Fibroblast of villous mesenchyme (primary cell): ENCODE results near the gene USP43. TPM values are rescaled to one million over a fixed set of nuclear protein-coding genes. Genes with fewer than 3 reads are reported as not detected.

Source experiments
- DNase-seq: peaks from one replicate; pipeline ENCODE4 v3.0.0-alpha.2; 2010; ENCODE audit warnings: low read depth
- H3K4me3 ChIP-seq: 2 replicates; pipeline ENCODE4 v1.5.1; 2011; ENCODE audit warnings: low read depth, mild to moderate bottlenecking, low read length
- total RNA-seq: library from RNA; depleted of rRNA; stranded (reverse); fragments of >200 nt; gene quantifications from 2 replicates; pipeline ENCODE4 v1.2.3, GENCODE V29; 2012
- TF ChIP-seq, protein P1 (sequence below): IDR thresholded peaks from 2 replicates; pipeline ENCODE4 v1.5.1; 2012; ENCODE audit warnings: low read depth, mild to moderate bottlenecking, low read length; ENCODE audit not compliant: insufficient read depth

Gene USP43
- total RNA-seq, 1 donor: not detected

DNA sequence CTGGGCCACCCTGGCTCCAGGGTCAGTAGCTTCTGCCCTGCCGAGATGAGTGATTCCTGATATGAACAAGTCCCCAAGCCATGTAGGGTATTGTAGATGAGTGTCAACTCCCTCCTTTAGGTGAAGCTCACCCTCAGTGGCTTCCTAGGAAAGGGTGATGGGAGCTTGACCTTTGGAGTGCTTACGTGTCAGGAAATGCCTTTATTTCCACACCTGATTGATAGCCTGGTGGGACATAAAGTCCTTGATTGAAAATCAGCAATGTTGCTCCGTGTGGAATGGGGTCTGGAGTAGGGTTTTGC lies 58.4 kb downstream of the USP43 start:
- TF ChIP-seq, protein P1, sequence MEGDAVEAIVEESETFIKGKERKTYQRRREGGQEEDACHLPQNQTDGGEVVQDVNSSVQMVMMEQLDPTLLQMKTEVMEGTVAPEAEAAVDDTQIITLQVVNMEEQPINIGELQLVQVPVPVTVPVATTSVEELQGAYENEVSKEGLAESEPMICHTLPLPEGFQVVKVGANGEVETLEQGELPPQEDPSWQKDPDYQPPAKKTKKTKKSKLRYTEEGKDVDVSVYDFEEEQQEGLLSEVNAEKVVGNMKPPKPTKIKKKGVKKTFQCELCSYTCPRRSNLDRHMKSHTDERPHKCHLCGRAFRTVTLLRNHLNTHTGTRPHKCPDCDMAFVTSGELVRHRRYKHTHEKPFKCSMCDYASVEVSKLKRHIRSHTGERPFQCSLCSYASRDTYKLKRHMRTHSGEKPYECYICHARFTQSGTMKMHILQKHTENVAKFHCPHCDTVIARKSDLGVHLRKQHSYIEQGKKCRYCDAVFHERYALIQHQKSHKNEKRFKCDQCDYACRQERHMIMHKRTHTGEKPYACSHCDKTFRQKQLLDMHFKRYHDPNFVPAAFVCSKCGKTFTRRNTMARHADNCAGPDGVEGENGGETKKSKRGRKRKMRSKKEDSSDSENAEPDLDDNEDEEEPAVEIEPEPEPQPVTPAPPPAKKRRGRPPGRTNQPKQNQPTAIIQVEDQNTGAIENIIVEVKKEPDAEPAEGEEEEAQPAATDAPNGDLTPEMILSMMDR: no peak
- DNase-seq: no peak

DNA sequence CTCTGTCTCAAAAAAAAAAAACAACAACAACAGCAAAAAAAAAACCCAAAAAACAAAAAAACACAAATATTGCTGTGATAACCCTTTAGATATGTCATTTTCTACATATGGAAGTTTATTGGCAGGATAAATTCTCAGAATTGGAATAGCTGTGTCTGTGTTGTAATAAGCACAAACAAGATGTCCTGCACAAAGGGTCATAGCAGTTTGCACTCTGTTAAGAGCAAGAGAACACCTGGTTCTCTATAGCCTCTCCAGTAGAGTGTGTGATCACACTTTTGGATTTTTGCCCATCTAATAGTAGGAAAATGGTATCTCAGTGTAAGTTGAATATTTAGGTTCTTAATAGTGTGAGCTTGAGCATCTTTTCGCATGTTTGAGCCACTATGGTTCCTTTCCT lies 60.4 kb downstream of the USP43 start:
- TF ChIP-seq, protein P1: no peak
- no peak overlapping the region for H3K4me3 ChIP-seq

More for the DNA sequence above, 58.4 kb downstream of the USP43 start:
- no peak overlapping the region for H3K4me3 ChIP-seq

DNA sequence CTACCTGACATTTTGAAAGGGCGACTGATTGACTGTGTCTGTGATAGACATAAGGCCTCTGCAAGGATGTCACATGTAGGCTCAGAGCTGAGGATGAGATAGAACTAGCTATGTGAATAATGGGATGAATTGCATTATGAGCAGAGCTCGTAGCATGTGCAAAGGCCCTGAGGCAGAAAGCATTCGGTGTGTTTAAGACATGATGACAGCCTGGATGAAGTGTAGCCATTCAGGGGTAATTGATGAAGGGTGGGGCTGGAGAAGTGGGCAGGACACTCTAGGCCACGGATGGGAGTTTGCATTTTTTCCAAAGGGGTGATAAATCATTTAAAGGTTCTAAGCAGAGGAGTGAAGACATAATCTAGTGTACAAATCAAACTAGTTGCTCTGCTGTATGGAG lies 62.6 kb downstream of the USP43 start:
- TF ChIP-seq, protein P1: no peak
- DNase-seq: no peak
- no peak overlapping the region for H3K4me3 ChIP-seq

More for the DNA sequence above, 60.4 kb downstream of the USP43 start:
- DNase-seq: no peak

DNA sequence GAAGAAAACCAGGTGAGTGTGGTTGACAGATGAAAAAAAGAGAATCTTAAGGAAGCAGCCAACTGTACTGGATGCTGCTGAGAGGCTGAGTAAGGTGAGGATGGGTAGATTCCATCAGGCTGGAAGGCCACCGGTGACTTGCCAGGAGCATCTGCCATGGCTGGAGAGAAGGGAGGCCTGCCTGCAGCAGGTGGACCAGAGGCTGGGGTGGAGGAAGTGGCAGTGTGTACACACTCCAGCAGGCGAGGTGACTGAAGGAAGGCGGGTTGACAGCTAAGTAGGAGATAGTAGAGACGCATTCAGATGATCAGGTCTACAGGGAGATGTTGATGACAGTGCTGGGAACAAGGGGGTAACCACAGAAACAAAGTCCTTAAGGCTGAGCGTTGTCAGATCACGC lies 69.5 kb downstream of the USP43 start:
- DNase-seq: no peak
- TF ChIP-seq, protein P1: no peak
- H3K4me3 ChIP-seq: no peak overlapping the region

DNA sequence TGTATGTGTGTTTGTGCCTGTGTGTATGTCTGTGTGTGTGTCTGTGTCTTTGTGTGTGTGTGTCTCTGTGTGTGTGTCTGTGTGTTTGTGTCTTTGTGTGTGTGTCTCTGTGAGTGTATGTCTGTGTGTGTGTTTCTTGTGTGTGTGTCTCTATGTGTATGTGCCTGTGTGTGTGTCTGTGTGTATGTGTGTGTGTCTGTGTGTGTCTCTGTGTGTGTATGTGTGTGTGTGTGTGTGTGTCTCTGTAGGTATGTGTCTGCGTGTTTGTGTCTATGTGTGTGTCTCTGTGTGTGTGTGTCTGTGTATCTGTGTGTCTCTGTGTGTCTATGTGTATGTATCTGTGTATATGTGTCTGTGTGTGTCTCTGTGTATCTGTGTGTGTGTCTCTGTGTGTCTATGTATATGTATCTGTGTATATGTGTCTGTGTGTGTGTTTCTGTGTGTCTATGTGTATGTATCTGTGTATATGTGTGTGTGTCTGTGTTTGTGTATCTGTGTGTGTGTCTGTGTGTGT lies 70.2 kb downstream of the USP43 start:
- TF ChIP-seq, protein P1: no peak

DNA sequence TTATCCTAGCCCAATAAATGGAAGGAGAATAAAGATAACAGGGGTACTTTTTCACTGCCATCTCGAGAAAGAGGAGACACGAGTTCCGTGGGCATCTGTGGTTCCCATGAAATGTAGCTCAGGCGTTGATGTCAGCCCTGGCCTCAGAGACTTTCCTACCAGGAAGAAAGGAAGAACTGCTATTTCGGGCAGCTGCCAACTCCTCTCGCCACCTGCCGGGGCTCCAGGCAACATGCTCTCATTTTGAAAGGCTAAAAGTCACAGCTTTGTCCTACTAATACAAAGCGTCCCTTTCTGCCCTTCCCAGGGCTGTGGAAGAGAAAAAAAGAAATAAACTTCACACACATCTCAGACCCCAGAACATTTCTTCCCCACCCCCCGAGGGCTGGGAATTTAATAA lies 80.3 kb downstream of the USP43 start:
- DNase-seq: no peak
- TF ChIP-seq, protein P1: no peak
- H3K4me3 ChIP-seq: no peak overlapping the region

More for the DNA sequence above, 70.2 kb downstream of the USP43 start:
- H3K4me3 ChIP-seq: no peak overlapping the region
- no peak for DNase-seq

DNA sequence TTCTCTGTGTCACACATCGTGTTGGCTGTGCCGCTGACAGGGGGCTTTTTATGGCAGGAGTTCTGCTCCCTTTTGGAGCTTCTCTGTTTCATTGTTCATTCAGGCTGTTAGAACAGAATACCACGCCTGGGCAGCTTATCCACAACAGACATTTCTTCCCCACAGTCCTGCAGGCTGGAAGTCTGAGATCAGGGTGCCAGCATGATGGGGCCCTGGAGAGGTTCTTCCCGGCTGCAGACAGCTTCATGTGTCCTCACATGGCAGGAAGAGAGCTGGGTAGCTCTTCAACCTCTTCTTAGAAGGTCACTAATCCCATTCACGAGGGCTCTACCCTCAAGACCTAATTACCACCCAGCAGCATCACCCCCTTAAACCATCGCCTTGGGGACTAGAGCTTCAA lies 81.0 kb downstream of the USP43 start:
- no peak for DNase-seq
- TF ChIP-seq, protein P1: no peak
- H3K4me3 ChIP-seq: no peak overlapping the region
